IgD-negative memory B cell (primary cell): Measurements from ENCODE around the gene THADA. TPM values are rescaled to one million over a fixed set of nuclear protein-coding genes. Genes with fewer than 3 reads are reported as not detected.

Experiments
- H3K27ac Mint-ChIP-seq, 3 donors: one replicate each; pipeline ENCODE4 v1.8.0; 2020 to 2022; ENCODE audit warnings: mild to moderate bottlenecking in 3 of 3, mixed read lengths in 3 of 3, moderate library complexity in 1 of 3
- H3K27me3 Mint-ChIP-seq: one replicate; pipeline ENCODE4 v1.8.0; 2021; ENCODE audit warnings: mixed read lengths
- H3K36me3 Mint-ChIP-seq: one replicate; pipeline ENCODE4 v1.8.0; 2020; ENCODE audit warnings: mild to moderate bottlenecking, mixed read lengths
- H3K4me1 Mint-ChIP-seq, 3 donors: one replicate each; pipeline ENCODE4 v1.8.0; 2020 to 2022; ENCODE audit warnings: mixed read lengths in 3 of 3, mild to moderate bottlenecking in 1 of 3
- H3K4me3 Mint-ChIP-seq, 4 donors: one replicate each; pipeline ENCODE4 v1.8.0; 2020 to 2022; ENCODE audit warnings: mild to moderate bottlenecking in 4 of 4, mixed read lengths in 4 of 4, moderate library complexity in 3 of 4
- H3K9me3 Mint-ChIP-seq, 3 donors: one replicate each; pipeline ENCODE4 v1.8.0; 2020 to 2021; ENCODE audit warnings: mixed read lengths in 3 of 3, mild to moderate bottlenecking in 1 of 3
- polyA plus RNA-seq: library from polyadenylated mRNA; unstranded; fragments of 300-500 nt; fragmentation: Illumina TruSeq; gene quantifications from one replicate; pipeline ENCODE4 v1.2.3, GENCODE V29; 2021

Gene THADA
- polyA plus RNA-seq, 1 donor from 2014 or later, result 13.7 TPM

DNA sequence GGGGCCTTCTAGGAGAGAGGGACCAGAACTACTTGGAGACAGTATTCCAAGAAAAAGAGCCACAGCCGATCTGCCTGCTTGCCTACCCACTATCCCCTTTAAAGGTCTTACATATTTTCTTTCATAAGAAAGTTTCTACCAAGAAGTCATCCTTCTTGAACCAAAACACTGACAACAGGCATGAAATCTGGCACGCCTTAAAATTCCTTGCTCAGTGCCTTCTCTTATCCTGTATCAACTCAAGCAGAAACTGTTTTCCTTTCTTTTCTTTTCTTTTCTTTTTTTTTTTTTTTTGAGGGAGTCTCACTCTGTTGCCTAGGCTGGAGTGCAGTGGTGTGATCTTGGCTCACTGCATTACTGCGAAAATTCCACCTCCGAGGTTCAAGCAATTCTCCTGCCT is 321.1 kb downstream of the THADA start:
- no peaks in the 10 kb centered on the region for H3K9me3 Mint-ChIP-seq

DNA sequence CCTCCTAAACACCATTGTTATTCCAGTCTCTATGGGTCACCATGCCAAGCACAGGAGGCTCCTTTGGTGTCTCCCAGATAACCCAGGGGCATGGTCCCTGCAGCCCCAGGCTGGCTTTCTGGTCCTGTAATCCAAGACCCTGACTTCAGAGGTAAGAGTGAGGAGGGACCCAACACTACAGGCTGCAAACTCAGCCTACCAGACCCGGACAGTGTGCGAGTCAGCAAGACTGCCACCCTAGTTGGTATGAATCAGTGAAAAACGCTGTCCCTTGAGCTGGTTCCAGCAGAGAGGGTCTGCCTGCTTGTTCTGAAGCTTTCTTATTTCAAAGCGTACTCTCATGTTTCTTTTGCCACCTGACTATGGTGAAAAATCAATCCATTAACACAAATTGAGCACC is 321.8 kb downstream of the THADA start:
- H3K4me1 Mint-ChIP-seq, result no peaks in the 10 kb centered on the region
- H3K27ac Mint-ChIP-seq, result no peak overlapping the region
- H3K36me3 Mint-ChIP-seq, result peaks cover 5% of the 10 kb centered on the region
- H3K4me3 Mint-ChIP-seq, result no peak overlapping the region
- no peaks in the 10 kb centered on the region for H3K9me3 Mint-ChIP-seq
- no peaks in the 10 kb centered on the region for H3K27me3 Mint-ChIP-seq

More for the DNA sequence above, 321.1 kb downstream of the THADA start:
- Mint-ChIP-seq H3K4me1 (no peaks in the 10 kb centered on the region), H3K27me3 (no peaks in the 10 kb centered on the region), H3K4me3 (no peak overlapping the region), H3K27ac (no peak overlapping the region), H3K36me3 (peaks cover 7% of the 10 kb centered on the region)

DNA sequence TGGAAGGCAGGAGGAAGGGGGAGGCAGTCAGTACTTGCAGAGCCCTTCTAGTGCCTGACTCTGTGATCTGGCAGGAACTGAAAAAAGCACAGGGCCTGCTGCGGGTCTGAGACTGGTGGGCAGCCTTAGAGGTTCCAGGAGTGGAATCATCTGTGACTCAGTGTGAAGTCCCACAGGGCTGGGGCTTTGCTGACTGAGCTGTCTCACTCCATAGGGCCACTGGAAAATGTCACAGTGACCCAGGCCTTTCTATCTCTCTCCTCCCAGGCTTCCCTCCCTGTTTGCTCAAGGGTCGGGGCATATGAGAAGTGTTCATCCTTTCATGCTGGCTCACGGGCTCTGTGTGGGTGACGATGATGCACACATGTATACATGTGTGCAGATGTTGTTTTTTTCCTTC is 322.3 kb downstream of the THADA start:
- Mint-ChIP-seq H3K4me3 (no peak overlapping the region), H3K36me3 (peaks cover 5% of the 10 kb centered on the region), H3K4me1 (no peaks in the 10 kb centered on the region), H3K27ac (no peak overlapping the region), H3K27me3 (no peaks in the 10 kb centered on the region), H3K9me3 (no peaks in the 10 kb centered on the region)

DNA sequence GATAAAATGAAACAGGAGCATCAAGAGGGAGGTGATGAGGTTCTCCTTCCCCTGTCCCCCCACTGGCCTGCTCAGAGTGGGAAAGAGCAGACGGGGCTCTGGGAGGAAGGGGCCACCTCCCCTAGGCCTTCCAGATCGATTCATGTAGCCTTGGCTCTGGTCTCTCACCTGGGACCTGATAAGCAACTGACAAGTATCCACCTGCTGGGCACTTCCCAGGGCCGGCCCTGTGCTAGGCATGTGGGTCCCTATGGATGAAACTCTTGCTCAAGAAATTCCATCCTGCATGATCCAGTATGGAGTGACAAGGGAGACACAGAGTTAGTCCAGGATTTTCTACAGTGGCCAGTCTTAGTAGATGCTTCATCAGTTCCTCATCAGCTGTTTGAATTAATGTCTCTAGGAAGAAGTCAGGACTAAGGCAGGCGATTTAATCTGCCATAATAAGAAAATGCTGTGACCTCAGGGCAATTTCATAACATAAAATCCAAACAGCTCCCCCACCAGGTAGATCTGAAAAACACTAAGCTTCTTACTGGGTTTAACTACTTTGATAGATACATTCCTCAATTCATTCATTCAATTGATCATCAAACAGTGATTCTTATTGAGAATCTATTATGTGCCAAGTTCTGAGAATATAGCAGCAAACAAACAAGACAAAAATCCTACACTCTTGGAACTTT is 324.8 kb downstream of the THADA start:
- Mint-ChIP-seq H3K4me3 (no peak overlapping the region), H3K27me3 (no peaks in the 10 kb centered on the region), H3K36me3 (peaks cover 6% of the 10 kb centered on the region), H3K9me3 (no peaks in the 10 kb centered on the region), H3K27ac (no peak overlapping the region), H3K4me1 (no peaks in the 10 kb centered on the region)

DNA sequence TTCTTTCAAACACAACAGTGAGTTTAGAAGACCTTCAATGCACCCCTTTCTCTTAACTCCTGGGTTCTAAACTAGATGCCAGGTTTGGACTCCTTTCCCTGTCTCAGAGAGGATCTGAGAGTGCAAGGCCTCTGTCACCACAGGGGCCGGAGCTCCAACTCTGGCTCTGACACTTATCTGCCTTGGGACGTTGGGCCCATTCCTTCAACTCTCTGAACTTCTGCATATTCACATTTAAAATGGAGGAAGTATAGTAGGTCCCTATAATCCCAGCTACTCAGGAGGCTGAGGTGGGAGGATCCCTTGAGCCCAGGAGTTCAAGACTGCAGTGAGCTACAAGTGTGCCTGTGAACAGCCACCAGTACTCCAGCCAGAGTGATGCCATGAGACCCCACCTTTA is 325.4 kb downstream of the THADA start:
- Mint-ChIP-seq H3K27me3 (no peaks in the 10 kb centered on the region), H3K4me3 (peak overlapping the region in 1 of 4 donors; percentile 5), H3K4me1 (no peaks in the 10 kb centered on the region), H3K9me3 (no peaks in the 10 kb centered on the region), H3K36me3 (peaks cover 6% of the 10 kb centered on the region), H3K27ac (peak overlapping the region in 1 of 3 donors; percentile 96)

DNA sequence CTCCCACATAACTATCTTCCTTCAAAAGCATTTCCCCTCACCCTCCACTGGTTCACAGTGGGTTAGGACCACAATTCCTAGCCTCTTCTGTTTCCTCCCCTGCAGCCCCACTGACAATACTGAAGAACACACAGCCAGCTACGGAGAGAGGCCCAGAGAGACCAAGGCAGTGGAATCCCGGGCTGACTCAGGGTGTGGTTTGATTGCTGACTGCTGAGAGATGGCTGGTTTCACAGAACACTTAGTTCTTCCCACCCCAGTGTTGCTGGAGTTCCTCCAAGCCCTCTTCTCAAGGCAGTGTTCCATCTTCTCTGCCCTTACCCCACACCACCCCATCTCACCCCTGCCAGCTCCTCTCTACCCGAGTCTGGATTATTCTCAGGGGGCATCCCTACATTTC is 326.1 kb downstream of the THADA start:
- no peak overlapping the region for H3K27ac Mint-ChIP-seq

DNA sequence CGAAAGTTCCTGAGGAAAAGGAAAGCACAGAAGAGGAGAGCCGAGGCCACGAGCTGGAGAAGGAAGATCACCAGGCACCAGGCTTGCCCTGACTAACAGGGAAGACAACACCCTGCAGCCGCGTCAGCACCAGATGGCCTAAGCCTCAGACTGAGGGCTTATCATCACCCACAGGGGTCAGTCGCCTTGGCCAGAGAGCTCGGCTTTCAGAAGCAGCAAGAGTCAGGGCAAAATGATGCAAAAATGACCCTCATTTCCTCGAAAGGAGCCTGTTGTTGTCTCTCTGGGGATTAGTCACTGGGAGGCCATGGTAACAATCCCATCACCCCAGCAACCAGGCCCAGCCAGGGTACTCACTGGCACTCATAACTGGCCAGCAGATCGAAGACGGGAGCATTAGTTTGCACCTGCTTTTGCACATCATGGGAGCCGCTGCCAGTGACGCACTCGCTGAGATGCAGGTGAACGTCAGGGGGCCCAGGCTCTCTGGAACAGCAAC is 326.7 kb downstream of the THADA start:
- Mint-ChIP-seq H3K4me3 (no peak overlapping the region), H3K27me3 (no peaks in the 10 kb centered on the region), H3K9me3 (no peaks in the 10 kb centered on the region), H3K27ac (no peak overlapping the region), H3K4me1 (no peaks in the 10 kb centered on the region), H3K36me3 (peaks cover 6% of the 10 kb centered on the region)

More for the DNA sequence above, 326.1 kb downstream of the THADA start:
- Mint-ChIP-seq H3K4me1 (no peaks in the 10 kb centered on the region), H3K9me3 (no peaks in the 10 kb centered on the region), H3K4me3 (peak overlapping the region in 1 of 4 donors; percentile 3), H3K36me3 (peaks cover 6% of the 10 kb centered on the region), H3K27me3 (no peaks in the 10 kb centered on the region)

DNA sequence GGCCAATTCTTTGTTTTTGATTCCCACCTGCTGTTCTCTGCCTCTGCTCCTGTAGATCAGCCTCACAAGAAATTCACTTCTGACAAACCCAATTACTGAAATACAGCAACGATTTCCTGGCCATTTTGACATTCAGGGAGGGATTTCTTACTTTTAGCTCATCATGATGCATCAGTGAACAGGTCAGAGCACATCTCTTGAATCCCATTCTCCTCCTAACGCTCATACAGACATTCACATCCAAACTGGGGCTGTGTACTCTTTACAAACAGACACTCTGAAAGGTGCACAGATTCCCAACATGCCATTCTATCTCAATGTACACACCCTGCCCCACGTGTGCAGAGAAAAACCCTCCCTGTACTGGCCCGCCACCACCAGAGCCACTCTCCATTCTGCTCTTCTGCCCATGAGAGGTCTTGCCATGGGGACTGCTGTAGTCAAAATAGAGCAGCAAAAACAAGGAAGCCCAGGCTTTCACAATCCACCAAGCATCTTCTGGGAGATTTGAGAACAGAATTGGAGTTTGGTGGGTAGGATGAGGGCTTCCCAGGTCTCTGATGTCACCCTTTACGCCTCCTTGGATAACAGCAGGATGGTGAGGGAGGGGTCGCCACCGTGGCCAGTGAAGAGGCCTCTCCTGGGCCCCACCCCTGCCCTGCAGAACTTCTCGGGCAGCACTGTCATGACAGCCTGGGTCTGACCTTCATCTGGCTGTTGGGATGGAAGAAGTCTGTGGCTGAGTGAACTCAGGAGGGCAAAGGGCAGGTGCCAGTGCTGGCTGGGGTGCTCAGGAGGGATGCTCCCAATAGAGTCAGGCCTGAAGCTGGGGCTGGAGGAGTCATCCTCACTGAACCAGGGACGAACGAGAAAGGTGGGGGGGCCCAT is 327.5 kb downstream of the THADA start:
- Mint-ChIP-seq H3K27me3 (no peaks in the 10 kb centered on the region), H3K4me3 (peak overlapping the region in 1 of 4 donors; percentile 51), H3K9me3 (no peaks in the 10 kb centered on the region), H3K4me1 (no peaks in the 10 kb centered on the region), H3K36me3 (peaks cover 6% of the 10 kb centered on the region), H3K27ac (no peak overlapping the region)

DNA sequence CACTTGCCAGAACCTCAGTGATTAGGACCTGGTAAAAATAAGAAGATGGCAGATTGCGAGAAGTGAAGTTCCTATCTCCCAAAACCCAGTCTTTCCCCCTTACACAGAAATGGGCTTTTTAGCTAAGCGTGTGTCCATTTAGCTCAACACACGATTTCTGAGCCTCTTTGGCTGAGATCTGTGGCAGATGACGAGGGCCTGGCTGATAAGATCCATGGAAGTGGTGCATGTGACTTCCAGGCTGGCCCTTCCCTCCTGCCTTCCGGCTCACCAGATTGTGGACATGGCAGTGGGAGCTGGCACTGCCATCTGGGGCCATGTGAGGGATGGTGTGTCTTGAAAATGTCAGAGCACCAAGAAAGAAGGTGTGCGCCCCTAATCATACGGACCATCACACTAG is 328.5 kb downstream of the THADA start:
- H3K36me3 Mint-ChIP-seq, result peaks cover 6% of the 10 kb centered on the region
- no peak overlapping the region for H3K4me3 Mint-ChIP-seq
- H3K9me3 Mint-ChIP-seq, result no peaks in the 10 kb centered on the region
- no peak overlapping the region for H3K27ac Mint-ChIP-seq
- no peaks in the 10 kb centered on the region for H3K27me3 Mint-ChIP-seq
- H3K4me1 Mint-ChIP-seq, result no peaks in the 10 kb centered on the region

DNA sequence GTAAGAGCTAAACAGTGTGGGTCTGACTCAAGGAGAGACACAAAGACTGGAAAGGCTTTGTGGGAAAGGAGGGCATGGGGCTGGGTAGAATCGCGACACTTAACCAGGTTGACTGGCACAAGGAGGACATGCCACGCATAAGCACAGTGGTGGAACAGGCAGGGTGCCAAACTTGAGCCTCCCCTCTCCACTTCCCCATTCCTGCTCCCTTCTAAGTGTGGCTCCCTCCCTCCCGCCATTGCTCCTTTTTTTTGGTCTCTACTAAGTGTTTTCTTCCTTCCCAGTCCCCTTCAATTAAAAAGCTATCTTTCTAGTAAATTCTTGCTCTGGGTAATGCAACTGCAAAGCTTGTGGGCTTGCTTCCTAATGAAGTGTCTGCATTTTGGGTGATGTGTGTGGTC is 329.1 kb downstream of the THADA start:
- H3K4me3 Mint-ChIP-seq, result peak overlapping the region in 1 of 4 donors; percentile 69
- no peaks in the 10 kb centered on the region for H3K27me3 Mint-ChIP-seq
- no peaks in the 10 kb centered on the region for H3K9me3 Mint-ChIP-seq
- no peaks in the 10 kb centered on the region for H3K4me1 Mint-ChIP-seq
- H3K27ac Mint-ChIP-seq, result no peak overlapping the region
- H3K36me3 Mint-ChIP-seq, result peaks cover 1% of the 10 kb centered on the region

DNA sequence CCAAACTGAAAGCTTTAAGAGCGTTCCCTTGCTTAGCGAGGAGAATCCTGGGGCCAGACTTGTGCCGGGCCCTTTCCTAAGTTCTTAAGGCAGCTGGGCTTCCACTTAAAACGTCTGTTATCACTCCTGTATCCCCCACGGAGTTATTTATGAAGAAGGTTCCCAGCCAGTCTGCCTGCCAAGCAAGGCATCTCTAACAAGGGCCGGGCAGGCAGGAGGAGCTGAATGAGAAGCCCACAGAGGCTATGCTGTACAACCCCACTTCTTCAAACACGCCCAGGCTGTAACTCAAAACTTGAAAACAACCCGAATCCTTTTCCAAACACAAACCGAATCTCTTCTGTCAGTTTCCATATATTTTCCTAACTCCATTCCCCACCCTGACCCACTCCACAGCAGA is 330.4 kb downstream of the THADA start:
- Mint-ChIP-seq H3K4me1 (no peaks in the 10 kb centered on the region), H3K9me3 (no peaks in the 10 kb centered on the region), H3K27ac (no peak overlapping the region), H3K4me3 (no peak overlapping the region), H3K36me3 (peaks cover 3% of the 10 kb centered on the region), H3K27me3 (no peaks in the 10 kb centered on the region)

DNA sequence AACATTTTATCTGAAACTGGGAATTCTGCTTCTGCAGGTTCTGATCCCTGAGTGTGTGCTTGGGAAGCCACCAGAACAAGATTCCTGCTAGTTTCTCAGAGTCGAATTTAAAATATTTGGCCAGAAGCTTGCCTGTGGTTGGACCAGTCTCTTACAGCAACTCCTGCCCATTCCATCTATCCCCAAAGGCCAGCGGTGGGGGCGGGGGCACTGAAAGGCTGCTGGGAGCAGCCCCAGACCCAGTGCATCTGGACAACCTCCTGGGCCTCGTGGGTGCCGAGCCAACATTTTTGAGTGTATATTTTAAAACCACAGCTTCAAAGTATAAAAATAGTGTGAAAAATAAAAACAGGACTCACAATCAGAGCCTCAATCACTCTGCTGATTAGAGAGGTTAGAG is 330.8 kb downstream of the THADA start:
- H3K27me3 Mint-ChIP-seq, result no peaks in the 10 kb centered on the region
- H3K27ac Mint-ChIP-seq, result no peak overlapping the region
- no peaks in the 10 kb centered on the region for H3K4me1 Mint-ChIP-seq
- H3K4me3 Mint-ChIP-seq, result no peak overlapping the region
- no peaks in the 10 kb centered on the region for H3K9me3 Mint-ChIP-seq
- H3K36me3 Mint-ChIP-seq, result peaks cover 6% of the 10 kb centered on the region

DNA sequence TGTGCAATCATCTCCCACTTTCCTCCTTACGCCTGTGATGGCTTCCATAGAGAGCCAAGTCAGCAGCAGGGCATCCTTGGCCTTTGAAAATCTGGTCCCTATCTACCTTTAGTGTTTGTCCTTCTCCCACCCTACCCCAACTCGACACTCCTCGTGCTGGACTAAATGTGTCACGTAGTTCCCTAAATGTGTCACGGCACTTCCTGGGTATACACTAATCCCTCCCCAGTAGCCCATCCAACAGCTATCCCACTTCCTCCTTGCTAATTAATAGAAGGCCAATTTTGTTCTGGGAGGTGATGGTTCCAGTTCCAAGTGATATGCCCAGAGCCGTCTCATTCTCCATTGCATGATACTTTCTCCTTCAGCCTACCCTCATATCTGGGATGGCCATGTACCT is 332.9 kb downstream of the THADA start:
- peaks cover 7% of the 10 kb centered on the region for H3K36me3 Mint-ChIP-seq
- H3K9me3 Mint-ChIP-seq, result no peaks in the 10 kb centered on the region
- peak overlapping the region in 1 of 3 donors; percentile 71 for H3K27ac Mint-ChIP-seq
- no peaks in the 10 kb centered on the region for H3K27me3 Mint-ChIP-seq
- H3K4me3 Mint-ChIP-seq, result no peak overlapping the region
- no peaks in the 10 kb centered on the region for H3K4me1 Mint-ChIP-seq

DNA sequence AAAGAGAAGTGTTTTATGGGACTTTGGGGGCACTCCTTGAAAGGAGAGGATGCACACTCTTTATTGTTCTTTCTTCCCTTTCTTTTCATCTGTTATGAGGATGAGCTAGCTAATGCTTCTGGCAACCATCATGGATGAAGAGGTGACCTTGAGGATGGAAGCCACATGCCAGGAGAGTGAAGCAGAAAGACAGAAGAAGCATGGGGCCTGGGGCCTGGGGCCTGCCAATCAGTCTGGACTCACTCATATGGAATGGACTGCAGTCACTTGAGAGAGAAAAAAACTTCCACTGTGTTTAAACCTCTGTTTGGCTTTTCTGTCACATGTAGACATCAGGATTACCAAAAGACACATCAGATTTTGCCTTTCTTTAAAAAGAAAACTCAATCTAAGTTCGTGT is 333.6 kb downstream of the THADA start:
- Mint-ChIP-seq H3K27me3 (no peaks in the 10 kb centered on the region), H3K4me1 (no peaks in the 10 kb centered on the region), H3K27ac (peak overlapping the region in 1 of 3 donors; percentile 54), H3K4me3 (no peak overlapping the region), H3K9me3 (no peaks in the 10 kb centered on the region), H3K36me3 (peaks cover 9% of the 10 kb centered on the region)

DNA sequence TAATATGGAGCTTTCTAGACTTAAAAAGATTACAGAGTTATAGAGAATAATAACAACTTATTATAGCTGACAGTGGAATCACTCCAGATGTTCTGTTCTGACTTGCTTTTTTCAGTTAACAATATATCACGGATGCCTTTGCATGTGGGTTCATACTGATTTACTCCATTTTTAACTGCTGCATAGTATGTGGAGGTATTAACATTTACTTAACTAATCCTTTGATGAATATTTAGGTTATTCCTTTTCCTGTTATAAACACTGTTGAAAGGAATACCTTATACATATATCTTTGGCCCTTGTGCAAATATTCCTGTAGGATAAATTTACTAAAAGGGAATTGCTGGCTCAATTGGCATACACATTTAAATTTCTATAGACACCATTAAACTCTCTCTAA is 336.3 kb downstream of the THADA start:
- H3K4me3 Mint-ChIP-seq, result no peak overlapping the region
- no peaks in the 10 kb centered on the region for H3K9me3 Mint-ChIP-seq
- no peaks in the 10 kb centered on the region for H3K4me1 Mint-ChIP-seq
- no peaks in the 10 kb centered on the region for H3K27me3 Mint-ChIP-seq
- peaks cover 13% of the 10 kb centered on the region for H3K36me3 Mint-ChIP-seq
- peak overlapping the region in 1 of 3 donors; percentile 62 for H3K27ac Mint-ChIP-seq
